ENCODE data around the gene MINK1.
"Not testable (repeated sequence)": the region's sequence is repeated elsewhere in the genome, so short reads cannot be mapped to it uniquely, and the experiment has no call there.

The MINK1 gene

DNA sequence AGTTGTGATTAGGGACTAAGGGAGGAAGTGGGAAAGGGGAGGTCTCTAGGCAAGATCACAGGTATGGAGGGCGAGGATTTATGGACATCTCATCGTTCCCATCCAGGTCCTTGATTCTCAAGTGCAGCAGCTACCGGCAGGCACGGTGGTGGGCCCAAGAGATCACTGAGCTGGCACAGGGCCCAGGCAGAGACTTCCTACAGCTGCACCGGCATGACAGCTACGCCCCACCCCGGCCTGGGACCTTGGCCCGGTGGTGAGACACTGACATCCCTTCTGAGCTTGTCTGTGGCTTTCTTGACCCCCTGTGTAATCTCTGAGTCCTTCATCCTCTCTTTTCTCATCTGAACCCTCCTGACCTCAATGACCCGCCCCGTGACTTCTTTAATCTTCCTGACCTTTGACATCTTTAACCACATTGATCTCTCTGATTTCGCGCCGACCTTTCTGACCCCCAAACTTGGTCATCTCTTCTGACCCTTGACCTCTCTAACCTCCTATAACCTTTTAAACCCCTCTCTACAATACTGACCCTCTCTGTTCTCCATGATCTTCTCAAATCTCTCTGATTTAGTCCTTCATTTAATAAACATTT is 22.3 kb upstream of the MINK1 start:
- DNase-seq (ENCODE audit: low read depth in 3 of 3, low spot score in 1 of 3), result no peak

DNA sequence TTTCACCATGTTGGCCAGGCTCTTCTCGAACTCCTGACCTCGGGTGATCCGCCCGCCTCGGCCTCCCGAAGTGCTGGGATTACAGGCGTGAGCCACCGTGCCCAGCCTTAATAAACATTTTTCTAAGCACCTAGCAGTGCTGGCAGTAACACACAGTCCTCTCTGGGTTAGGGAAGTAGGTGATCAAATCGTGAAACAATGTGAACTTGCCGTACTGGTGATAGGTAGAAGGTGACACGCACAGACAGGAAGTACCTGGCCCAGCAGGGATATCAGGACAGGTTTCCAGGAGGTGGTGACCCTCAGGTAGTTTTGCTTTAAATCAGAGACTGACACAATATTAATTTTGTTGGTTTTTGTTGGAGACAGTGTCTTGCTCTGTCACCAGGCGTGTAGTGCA is 21.7 kb upstream of the MINK1 start:
- no peak for DNase-seq (ENCODE audit: low read depth in 3 of 3, low spot score in 1 of 3)

GRCh38 chr17:4812690-4813089 is 20.4 kb upstream of the MINK1 start:
- DNase-seq (ENCODE audit: low read depth in 3 of 3, low spot score in 1 of 3), result no peak

DNA sequence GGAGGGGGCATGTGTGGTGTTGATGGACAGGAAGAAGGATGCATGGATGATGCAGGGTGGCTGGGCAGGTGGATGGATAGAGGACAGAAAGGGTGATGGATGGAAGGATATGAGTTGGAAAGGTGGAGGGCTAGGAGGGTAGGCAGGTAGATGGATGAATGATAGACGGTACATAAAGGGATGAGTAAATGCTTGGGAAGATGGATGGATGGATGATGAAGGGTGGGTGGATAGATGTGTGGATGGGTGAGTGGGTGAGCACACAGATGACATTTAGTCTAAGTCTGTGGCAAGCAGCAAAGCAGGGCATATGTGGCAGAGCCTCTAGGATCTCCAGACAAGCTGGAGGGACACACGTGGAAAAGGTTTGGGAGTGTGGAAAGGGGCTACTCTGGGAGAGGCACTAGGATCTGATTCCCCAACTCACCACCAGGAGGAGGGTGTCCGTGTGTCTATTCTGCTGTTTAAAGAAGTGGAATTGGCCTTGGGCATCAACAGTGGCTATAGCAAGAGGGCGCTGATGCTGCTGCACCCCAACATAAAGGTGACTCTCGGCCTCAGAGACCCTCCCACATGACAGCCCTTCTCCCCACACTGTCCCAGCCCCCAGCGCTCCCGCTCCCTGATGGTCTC is 18.0 kb upstream of the MINK1 start:
- no peak for DNase-seq (ENCODE audit: low read depth in 3 of 3, low spot score in 1 of 3)

DNA sequence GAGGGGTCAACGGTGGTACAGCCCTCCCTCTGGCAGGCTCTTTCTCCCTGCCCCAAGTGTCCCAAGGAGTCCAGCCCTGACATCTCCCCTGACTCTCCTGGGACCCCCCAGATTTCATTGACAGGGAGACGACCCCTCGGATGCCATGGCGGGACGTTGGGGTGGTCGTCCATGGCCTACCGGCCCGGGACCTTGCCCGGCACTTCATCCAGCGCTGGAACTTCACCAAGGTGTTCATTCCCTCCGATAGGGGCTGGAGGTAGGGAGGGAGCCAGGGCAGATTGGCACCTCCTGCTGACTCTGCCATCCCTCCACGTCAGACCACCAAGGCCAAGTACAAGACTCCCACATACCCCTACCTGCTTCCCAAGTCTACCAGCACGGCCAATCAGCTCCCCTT is 16.3 kb upstream of the MINK1 start:
- DNase-seq (ENCODE audit: low read depth in 3 of 3, low spot score in 1 of 3), result no peak

GRCh38 chr17:4818276-4818675 is 14.9 kb upstream of the MINK1 start:
- no peak for DNase-seq (ENCODE audit: low read depth in 3 of 3, low spot score in 1 of 3)

DNA sequence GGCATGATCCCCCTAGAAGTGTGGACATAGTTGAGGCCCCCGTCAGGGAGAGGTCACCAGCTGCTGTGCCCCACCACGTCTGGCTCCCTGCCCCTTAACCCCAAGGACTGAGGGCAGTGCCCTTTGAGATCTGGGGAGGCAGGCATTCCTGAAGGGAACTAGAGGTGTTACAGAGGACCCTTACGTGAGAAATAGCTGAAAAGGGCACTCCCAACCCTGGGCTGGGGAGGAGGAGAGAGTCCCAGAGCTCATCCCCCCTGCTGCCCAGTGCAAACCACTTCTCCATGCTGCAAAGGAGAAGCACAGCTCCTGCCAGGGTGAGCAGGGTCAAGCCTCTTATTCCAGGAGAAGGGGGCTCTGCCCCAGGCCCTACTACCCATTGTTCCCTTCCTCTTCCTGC is 10.3 kb upstream of the MINK1 start:
- DNase-seq (ENCODE audit: low read depth in 3 of 3, low spot score in 1 of 3), result no peak

DNA sequence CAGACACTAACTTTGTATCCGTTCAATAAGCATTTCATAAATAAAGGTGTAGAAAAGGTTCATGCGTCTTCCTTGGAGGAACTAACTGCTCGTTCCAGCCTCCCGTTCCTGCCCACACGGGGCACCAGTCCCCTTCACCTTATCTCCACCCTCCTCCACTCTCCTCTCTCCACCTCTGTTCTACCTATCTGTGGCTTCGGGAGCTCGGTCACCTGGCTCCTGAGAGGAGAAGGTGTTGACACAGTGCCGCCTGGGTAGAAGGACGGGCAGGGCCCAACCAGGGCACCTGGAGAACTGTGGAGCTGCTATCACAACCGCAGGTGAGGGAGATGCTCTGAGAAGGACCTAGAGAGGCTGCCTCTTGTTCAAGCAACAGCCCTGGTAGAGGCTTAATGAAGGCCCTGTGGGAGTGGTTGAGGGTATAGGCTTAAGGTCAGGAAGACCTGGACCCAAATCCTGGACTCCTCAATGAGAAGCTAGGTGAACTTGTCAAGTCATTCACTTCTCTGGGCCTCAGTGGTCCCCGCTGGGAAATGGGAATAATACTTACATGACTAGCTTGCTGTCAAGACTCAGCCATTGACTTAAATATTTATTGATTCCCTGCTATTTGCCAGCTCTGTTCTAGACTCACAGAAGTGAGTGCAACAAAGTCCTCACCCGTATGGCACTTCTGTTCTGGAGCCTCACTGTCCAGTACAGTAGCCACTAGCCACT is 9.6 kb upstream of the MINK1 start:
- DNase-seq (ENCODE audit: low read depth in 3 of 3, low spot score in 1 of 3), result no peak

DNA sequence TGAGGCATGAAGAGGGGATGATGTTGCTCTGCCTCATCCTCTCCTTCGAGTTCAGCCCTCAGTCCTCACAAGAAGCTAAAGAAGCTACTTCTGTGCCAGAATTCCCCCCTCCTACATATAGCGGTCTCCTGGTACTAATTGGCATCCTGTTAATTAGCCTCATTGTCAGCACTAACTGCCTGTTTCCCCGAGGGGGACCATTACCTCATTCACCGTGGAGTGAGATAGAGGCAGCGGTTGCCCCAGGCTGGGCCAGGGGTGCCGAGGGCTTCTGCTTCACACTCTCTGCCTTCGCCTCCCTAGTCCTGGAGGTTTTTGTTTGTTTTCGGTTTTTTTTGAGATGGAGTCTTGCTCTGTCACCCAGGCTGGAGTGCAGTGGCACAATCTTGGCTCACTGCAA is 5.7 kb upstream of the MINK1 start:
- no peak for DNase-seq (ENCODE audit: low read depth in 3 of 3, low spot score in 1 of 3)

- not testable (repeated sequence) for DNase-seq (ENCODE audit: low read depth in 3 of 3, low spot score in 1 of 3)
These were observed 337 bp upstream of the MINK1 start for GRCh38 chr17:4832829-4833177.

- no peak for DNase-seq (ENCODE audit: low read depth in 3 of 3, low spot score in 1 of 3)
These were observed 971 bp downstream of the MINK1 start for GRCh38 chr17:4833941-4834680.

DNA sequence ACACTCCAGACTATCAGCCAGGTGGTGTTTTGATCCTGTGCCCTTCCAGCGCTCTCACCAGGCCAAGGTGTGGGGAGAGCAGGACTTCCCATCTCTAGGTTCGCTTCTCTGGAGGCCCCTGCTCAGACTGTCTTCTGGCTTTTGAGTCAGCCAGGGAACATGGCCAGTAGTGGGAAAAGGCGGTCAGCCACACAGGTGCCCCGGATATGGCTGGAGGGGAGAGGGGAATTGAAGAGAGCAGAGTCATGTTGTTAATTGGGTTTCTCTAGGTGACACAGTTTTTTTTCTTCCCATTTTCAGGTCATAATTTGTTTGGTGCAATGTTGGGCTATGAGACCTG is 1.5 kb downstream of the MINK1 start:
- DNase-seq (ENCODE audit: low read depth in 3 of 3, low spot score in 1 of 3), result no peak

DNA sequence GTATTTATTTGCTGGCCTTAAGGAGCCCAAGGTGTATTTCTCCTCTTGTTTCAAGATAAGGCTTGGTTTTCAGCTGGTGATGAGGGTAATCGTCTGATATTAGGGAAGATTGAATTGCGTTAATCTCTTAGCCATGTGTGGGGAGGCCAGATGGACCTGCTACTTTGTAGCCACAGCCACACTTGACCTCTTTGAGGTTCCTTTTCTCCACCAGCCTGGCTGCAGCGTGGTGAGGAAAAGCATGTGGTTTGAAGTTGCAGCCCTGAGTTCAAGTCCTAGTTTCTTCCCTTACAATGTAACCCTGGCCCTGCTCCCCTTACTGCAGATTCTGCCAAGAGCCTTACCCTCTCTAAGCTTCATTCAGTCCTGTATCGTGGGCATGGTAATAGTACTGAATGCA is 3.1 kb downstream of the MINK1 start:
- DNase-seq (ENCODE audit: low read depth in 3 of 3, low spot score in 1 of 3), result no peak

DNA sequence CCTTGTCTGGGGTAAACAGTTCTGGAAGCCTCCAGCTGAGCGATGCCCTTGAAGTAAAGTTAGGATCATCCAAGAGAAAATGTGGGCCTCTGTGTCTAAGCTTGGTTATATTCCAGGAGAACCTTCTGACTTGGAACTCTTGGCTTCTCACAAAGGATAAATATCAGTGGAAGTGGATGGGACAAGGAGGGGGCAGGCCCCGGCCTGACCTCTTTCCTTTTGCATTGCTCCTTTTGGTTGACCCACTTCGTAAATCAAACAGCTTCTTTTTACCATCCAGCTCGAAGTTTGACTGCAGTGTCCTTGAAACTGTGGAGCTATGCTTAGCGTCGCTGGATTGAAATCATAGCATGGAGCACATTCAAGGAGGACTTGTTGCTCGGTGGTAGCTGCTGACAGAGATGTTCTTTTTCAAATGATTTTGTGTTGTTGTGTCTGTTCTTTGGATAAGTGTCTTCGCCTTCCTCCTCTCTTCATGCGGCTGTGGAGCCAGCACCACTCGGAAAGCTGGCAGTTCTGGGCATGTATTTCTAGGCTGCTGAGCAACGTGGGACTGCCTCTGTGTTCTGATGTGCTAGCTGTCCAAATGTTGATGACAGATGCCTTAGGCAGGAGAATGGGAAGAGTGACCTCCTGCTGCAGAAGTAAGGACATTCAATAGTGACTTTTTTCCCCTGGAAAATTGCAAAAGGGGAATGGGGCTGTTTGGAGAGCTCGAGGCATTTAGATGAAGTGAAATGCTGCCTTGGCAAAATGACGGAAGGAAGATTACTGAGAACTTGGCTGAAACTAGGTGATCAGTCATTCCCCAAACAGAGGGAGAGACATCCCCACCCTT is 4.5 kb downstream of the MINK1 start:
- DNase-seq (ENCODE audit: low read depth in 3 of 3, low spot score in 1 of 3), result no peak

DNA sequence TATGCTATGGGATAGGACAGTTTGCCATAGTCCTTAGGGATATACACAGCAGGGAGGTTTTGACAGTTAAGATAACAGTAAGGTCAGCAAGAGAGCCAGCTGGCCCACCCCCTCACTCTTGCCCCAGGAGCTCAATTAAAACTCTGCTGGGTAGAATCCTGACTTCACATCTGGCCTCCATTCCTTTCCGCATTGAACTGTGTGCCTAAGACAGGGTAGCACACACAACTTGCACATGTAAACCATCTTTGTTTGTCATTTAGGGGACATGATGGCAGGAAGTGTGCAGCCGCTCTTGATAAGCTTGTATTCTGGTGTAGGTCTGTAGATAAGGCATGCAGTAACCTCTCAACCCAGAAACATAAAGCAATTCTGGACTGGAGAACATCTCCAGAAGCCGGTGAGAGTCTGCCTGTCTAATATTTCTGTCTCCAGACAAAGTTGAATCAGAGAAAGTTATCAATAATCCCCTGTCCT is 5.2 kb downstream of the MINK1 start:
- DNase-seq (ENCODE audit: low read depth in 3 of 3, low spot score in 1 of 3), result no peak

DNA sequence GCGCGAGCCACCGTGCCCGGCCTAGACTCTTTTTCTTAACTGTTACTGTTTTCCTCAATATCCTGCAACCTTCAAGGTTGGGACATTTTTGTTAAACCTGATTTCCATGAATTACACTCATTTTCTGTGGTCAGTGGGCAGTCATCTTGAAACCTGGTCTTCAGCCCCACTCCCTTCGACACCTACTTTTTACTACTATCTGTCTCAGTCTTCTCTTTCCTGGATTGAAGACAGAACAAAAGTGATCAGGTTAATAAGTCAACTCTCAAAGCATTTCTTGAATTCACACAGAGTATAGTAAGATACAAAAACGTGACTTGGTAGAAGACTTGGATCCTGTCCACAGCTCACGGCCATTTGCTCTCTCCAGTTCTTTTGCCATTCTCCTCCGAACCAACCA is 6.1 kb downstream of the MINK1 start:
- DNase-seq (ENCODE audit: low read depth in 3 of 3, low spot score in 1 of 3), result no peak

DNA sequence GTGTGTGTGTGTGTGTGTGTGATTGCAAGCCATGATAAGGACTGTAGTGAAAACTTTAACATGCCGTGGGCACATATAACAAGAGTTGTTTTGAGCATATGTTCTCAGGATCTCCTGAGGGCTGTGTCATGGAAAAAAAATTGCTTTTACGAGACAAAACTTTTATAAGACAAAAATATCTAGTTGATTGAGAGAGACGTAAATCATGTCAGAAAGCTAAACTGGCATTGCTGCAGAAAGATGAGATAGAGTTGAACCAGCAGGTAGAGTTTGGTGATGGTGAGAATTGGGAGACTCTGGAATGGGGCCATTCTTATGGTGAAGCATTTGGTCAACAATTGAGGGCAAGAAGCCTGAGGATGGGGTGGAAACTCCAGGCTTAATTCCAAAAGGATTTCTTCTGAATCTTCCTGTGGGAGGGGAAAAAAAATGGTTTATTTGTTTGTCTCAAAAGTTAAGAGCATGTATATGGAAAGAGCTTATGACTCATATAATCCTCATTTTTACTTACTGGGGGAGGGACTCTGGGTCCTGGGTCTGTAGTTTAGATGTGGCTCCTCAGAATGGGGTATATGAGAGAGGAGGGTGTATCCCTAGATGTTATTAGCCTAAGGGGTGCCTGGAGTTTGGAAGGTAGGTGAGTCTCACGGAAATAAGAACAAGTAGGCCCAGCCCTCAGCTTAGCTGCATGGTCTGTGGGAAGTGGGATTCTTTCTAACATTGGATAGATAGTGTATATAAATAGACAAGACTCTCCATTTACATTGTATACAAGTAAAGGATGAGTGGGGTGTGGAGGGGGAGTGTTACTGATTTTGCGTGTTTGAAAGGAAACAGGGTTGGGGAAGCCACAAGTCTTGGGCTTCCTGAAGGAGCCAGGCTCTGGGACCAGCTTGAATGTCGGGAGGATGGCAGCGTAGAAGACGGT is 7.1 kb downstream of the MINK1 start:
- DNase-seq (ENCODE audit: low read depth in 3 of 3, low spot score in 1 of 3), result no peak

GRCh38 chr17:4840893-4841242 is 7.7 kb downstream of the MINK1 start:
- no peak for DNase-seq (ENCODE audit: low read depth in 3 of 3, low spot score in 1 of 3)

DNA sequence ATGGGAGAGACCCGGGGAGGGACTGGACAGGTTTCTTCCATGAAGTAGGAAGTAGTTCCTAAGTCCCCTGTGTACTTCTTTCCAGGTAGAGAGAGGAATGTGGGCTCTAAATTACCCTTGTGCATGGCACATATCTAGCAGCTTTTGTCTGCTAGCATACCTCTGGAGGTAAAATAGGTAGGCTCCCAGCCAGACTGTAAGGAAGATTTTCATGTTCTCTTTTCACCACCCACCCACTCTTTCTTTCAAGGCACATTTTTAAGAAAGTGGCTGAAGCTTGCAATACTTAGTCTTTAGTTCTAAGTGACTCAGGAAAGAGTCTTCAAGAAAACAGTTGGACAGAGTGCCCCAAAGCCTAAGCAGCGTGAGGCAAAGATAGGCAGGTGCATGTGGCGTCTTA is 9.2 kb downstream of the MINK1 start:
- no peak for DNase-seq (ENCODE audit: low read depth in 3 of 3, low spot score in 1 of 3)

DNA sequence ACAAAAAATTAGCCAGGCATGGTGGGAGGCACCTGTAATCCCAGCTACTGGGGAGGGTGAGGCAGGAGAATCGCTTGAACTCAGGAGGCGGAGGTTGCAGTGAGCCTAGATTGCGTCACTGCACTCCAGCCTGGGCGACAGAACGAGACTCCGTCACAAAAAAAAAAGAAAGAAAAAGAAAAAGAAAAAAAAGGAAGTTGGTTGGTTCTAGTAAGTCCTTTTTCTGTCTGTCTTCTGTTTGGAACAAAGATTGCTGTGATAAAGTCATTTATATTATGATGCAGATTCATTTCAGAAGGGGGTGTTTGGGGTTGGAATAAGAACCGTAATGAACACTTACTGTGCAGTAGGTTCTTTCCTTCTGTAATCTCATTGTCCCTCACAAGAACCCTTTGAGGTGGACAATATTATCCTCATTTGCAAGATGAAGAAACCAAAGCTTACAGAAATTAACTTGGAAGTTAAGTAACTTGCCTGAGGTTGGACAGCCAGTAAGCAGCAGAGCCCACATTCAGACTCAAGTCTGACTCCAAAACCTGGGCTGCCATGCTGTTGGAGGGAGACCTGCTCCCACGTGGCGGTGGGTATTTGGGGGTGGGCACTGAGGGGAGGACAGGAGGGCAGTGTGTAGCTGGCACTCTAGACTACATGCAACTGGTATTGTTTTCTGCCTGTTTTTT is 10.3 kb downstream of the MINK1 start:
- DNase-seq (ENCODE audit: low read depth in 3 of 3, low spot score in 1 of 3), result no peak
